Measurements from ENCODE around the gene FAM161B. TPM values are rescaled to one million over a fixed set of nuclear protein-coding genes. Genes with fewer than 3 reads are reported as not detected.

FAM161B gene
- total RNA-seq, 1 experiment from 2014 or later, result 1.6 TPM

DNA sequence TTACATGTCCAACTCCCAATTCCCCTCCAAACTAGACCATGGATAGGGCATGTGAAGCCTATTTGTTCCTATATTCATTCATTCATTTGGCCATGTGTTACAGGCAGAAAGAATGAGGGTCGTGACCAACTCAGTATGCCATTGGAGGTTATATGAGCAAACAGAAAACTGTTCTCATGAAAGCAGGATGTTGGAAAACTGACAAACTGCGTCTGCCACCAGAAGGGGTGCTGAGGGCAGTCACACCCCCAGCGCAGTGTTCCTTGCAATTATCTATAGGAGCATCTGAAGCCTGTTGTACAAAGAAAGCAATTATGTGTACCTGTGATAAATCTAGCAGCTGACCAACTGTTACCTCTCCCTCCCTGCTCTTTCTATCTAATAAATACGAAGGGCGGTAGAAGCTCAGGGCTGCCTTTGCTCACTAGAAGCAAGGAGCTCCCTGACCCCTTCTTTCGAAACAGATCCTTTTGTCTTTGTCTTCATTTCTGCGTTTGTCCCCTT, 48.1 kb upstream of the FAM161B start:
- intact Hi-C loops (cut with micrococcal nuclease), result no loop called here
- DNase-seq (ENCODE audit: low read depth, low spot score), result no peak
- Histone ChIP-seq H3K9me2 (ENCODE audit: insufficient read depth) (no peaks in the 10 kb centered on the region), H3K9ac (ENCODE audit: low read length) (no peak overlapping the region), H2AFZ (ENCODE audit: low read depth, low read length, poor library complexity, severe bottlenecking) (no peak overlapping the region), H3K79me2 (ENCODE audit: insufficient read depth, low read length) (no peaks in the 10 kb centered on the region), H3K4me1 (ENCODE audit: control insufficient read depth in 1 of 2, insufficient read depth in 2 of 2, low read length in 2 of 2) (no peaks in the 10 kb centered on the region), H3K9me3 (ENCODE audit: control insufficient read depth in 1 of 2, insufficient read depth in 1 of 2, low read depth in 1 of 2, low read length in 2 of 2) (no peaks in the 10 kb centered on the region), H3K4me2 (ENCODE audit: low read length) (no peak overlapping the region), H3K4me3 (replicated peaks in 1 of 2; ENCODE audit: low read depth in 1 of 2, low read length in 2 of 2) (no peak overlapping the region), H3K27me3 (ENCODE audit: insufficient read depth, low read length) (no peaks in the 10 kb centered on the region), H3K36me3 (ENCODE audit: control insufficient read depth in 1 of 2, insufficient read depth in 2 of 2, low read length in 2 of 2) (peaks cover 0 to 4% of the 10 kb centered on the region in 2 experiments; a peak in 1 of 4 replicates), H3K27ac (ENCODE audit: low read depth, low read length) (no peak overlapping the region), H4K20me1 (ENCODE audit: insufficient read depth) (no peaks in the 10 kb centered on the region)
- TF ChIP-seq, protein P1, sequence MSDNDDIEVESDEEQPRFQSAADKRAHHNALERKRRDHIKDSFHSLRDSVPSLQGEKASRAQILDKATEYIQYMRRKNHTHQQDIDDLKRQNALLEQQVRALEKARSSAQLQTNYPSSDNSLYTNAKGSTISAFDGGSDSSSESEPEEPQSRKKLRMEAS (IDR thresholded peaks at IDR 0.05), result no peak
- TF ChIP-seq POLR2AphosphoS5 (IDR thresholded peaks at IDR 0.05; ENCODE audit: low read depth, low read length) (no peak), SRF (IDR thresholded peaks at IDR 0.05; ENCODE audit: low read depth) (no peak), RAD21 (IDR thresholded peaks at IDR 0.05; ENCODE audit: low read depth) (no peak), JUND (IDR thresholded peaks at IDR 0.05) (no peak), SIN3A (IDR thresholded peaks at IDR 0.05; ENCODE audit: low read depth) (no peak), ZNF274 (IDR thresholded peaks at IDR 0.05; ENCODE audit: low read depth, low read length) (no peak), FOSL1 (IDR thresholded peaks at IDR 0.05; ENCODE audit: low read depth) (no peak)
- ChIA-PET POLR2A (no interaction called here), CTCF (no interaction called here), RAD21 (ENCODE audit: low non-redundant PET in 1 of 2, low total read pairs in 2 of 2, uncharacterized antibody in 2 of 2, unreplicated experiment in 2 of 2) (no interaction called here)
- no TSS peak for BruUV-seq (replicated peaks)
- no peak for ATAC-seq

DNA sequence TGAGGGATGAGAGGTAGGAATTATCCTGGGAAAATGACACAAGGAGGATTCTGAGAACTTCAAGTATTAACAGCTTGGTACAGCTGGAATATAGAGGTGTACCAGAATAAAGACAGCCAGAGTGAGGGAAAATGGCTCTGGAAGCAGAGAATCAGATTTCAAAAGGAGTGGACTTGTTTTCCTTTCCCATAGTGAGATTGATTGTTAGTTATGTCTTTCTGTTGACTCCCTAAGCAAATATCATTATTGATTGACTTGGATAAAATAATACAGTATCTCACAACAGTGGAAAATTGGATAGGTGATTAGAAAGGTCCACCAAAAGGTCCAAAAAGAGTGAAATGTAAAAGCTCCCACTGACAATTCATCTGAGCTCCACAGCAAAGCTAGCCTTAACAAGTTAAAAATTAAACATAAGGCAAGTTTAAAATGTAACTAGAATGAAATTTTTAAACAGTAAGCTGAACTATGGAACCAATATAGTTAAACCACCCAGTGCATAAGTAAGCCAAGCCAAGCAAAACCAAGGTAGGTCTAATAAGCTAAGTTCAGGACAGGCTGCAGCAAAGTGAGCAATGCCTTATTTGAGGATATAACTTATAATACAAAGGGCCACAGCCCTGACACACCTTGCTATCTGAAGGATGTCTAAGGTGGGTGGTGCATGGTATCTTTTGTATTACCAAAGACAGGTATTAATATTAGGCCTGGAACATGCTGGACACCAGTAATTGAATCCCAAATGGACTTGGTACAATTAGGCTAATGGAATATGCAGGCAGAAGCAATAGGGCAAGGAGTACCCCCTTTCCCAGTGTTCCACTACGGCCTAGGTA, 47.4 kb upstream of the FAM161B start:
- no peaks in the 10 kb centered on the region for H3K9me2 ChIP-seq (ENCODE audit: insufficient read depth)
- no peaks in the 10 kb centered on the region for H3K79me2 ChIP-seq (ENCODE audit: insufficient read depth, low read length)
- no peak overlapping the region for H3K4me3 ChIP-seq (replicated peaks in 1 of 2; ENCODE audit: low read depth in 1 of 2, low read length in 2 of 2)
- no peak for DNase-seq (ENCODE audit: low read depth, low spot score)
- no TSS peak for BruUV-seq (replicated peaks)
- no peak overlapping the region for H3K9ac ChIP-seq (ENCODE audit: low read length)
- no peaks in the 10 kb centered on the region for H4K20me1 ChIP-seq (ENCODE audit: insufficient read depth)
- no peak overlapping the region for H2AFZ ChIP-seq (ENCODE audit: low read depth, low read length, poor library complexity, severe bottlenecking)
- peaks cover 0 to 4% of the 10 kb centered on the region in 2 experiments; a peak in 1 of 4 replicates for H3K36me3 ChIP-seq (ENCODE audit: control insufficient read depth in 1 of 2, insufficient read depth in 2 of 2, low read length in 2 of 2)
- ATAC-seq, result no peak
- no peak overlapping the region for H3K27ac ChIP-seq (ENCODE audit: low read depth, low read length)
- H3K4me2 ChIP-seq (ENCODE audit: low read length), result no peak overlapping the region
- ChIA-PET RAD21 (ENCODE audit: low non-redundant PET in 1 of 2, low total read pairs in 2 of 2, uncharacterized antibody in 2 of 2, unreplicated experiment in 2 of 2) (no interaction called here), POLR2A (no interaction called here), CTCF (no interaction called here)
- no peaks in the 10 kb centered on the region for H3K27me3 ChIP-seq (ENCODE audit: insufficient read depth, low read length)
- no peaks in the 10 kb centered on the region for H3K4me1 ChIP-seq (ENCODE audit: control insufficient read depth in 1 of 2, insufficient read depth in 2 of 2, low read length in 2 of 2)
- intact Hi-C loops (cut with micrococcal nuclease), result no loop called here
- H3K9me3 ChIP-seq (ENCODE audit: control insufficient read depth in 1 of 2, insufficient read depth in 1 of 2, low read depth in 1 of 2, low read length in 2 of 2), result no peaks in the 10 kb centered on the region
- TF ChIP-seq EZH2 (IDR thresholded peaks at IDR 0.05), result no peak
- TF ChIP-seq, protein P1 (IDR thresholded peaks at IDR 0.05), result no peak
- TF ChIP-seq YY1 (IDR thresholded peaks at IDR 0.05; ENCODE audit: extremely low read depth, insufficient replicate concordance, low read depth, low read length), result no peak
- TF ChIP-seq SIN3A (IDR thresholded peaks at IDR 0.05; ENCODE audit: low read depth), result no peak
- no peak for TF ChIP-seq JUND (IDR thresholded peaks at IDR 0.05)
- no peak for TF ChIP-seq CBX3 (IDR thresholded peaks at IDR 0.05; ENCODE audit: low read depth)
- TF ChIP-seq, protein P2, sequence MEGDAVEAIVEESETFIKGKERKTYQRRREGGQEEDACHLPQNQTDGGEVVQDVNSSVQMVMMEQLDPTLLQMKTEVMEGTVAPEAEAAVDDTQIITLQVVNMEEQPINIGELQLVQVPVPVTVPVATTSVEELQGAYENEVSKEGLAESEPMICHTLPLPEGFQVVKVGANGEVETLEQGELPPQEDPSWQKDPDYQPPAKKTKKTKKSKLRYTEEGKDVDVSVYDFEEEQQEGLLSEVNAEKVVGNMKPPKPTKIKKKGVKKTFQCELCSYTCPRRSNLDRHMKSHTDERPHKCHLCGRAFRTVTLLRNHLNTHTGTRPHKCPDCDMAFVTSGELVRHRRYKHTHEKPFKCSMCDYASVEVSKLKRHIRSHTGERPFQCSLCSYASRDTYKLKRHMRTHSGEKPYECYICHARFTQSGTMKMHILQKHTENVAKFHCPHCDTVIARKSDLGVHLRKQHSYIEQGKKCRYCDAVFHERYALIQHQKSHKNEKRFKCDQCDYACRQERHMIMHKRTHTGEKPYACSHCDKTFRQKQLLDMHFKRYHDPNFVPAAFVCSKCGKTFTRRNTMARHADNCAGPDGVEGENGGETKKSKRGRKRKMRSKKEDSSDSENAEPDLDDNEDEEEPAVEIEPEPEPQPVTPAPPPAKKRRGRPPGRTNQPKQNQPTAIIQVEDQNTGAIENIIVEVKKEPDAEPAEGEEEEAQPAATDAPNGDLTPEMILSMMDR (IDR thresholded peaks at IDR 0.05 in 2 of 3, conservative IDR thresholded peaks at IDR 0.05 in 1 of 3; ENCODE audit: borderline replicate concordance in 1 of 3, insufficient read depth in 1 of 3, low read depth in 2 of 3, low read length in 2 of 3), result no peak
- TF ChIP-seq ELF1 (IDR thresholded peaks at IDR 0.05; ENCODE audit: borderline replicate concordance, low read depth), result no peak

Measured in HCT116 (cell line).